ENCODE results near the gene LYSMD2. TPM values are rescaled to one million over a fixed set of nuclear protein-coding genes. Genes with fewer than 3 reads are reported as not detected.

LYSMD2 gene
- total and polyA plus RNA-seq, 3 experiments from 2014 or later = 25.1 to 70.5 (median 25.1) TPM

DNA sequence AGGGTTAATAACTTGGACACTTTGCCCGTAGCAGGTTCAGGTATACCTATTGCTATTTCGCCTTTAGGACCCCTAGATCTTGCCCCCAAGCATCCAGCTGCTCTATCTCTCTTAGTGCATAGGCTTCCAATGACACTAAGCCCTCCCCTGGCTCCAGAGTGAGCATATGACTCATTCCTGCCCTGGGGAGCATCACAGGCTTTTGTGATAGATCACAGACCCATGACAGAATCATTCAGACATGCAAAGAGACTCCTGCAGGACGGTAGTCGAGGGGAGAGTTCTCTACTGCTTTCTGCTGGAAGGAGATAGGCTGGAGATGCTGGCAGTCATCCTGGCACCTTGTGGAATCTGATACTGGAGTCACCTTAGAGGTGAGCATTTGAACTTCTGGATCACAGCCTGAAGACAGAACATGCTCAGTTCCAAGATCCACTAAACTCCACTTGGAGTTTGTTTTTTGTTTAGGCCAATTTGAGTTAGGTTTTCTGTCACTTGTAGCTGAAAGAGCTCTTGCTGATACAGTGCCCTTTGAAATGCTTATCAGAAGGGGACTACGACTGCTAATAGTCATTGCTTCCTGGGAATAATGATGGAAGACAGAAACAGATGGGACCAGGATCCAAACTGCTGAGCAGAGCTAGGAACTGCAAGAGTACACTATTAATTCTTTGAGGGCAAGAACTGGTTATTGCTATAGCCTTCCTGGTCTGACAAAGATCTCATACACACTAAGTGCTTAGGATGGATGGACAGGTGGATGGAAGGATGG lies 11.0 kb downstream of the LYSMD2 start:
- H3K4me1 ChIP-seq (ENCODE audit: insufficient read depth, low read length) = peaks cover 59% of the 10 kb centered on the region
- H3K4me3 ChIP-seq (ENCODE audit: low read length) = no peak overlapping the region
- peaks cover 0 to 2% of the 10 kb centered on the region in 2 donors for H3K27me3 Mint-ChIP-seq
- no peak overlapping the region for H3K27ac ChIP-seq (ENCODE audit: low read depth, low read length)
- ChIA-PET CTCF (interaction anchor here (1.2 to 2.0 kb wide), 4 partner anchors 8 to 50 kb away, joined by 3 to 6 read pairs (median 4); no protein-coding TSS in a partner anchor), POLR2A (no interaction called here)
- no peaks in the 10 kb centered on the region for H3K27me3 ChIP-seq (ENCODE audit: insufficient read depth, low read length, poor library complexity, severe bottlenecking)
- peaks cover 0 to 41% (median 9%) of the 10 kb centered on the region in 3 donors for H3K36me3 Mint-ChIP-seq
- H3K4me1 Mint-ChIP-seq = peaks cover 70 to 85% (median 83%) of the 10 kb centered on the region in 3 donors
- no peaks in the 10 kb centered on the region for H3K36me3 ChIP-seq (ENCODE audit: insufficient read depth, low read length)
- DNase-seq = peak in 1 of 5 donors; percentile 54
- peak overlapping the region in 3 of 7 donors; percentile 22 to 49 (median 45) for H3K4me3 Mint-ChIP-seq
- peak overlapping the region; percentile 49 to 89 (median 82) for H3K27ac Mint-ChIP-seq
- no peaks in the 10 kb centered on the region for H3K9me3 Mint-ChIP-seq
- H3K9me3 ChIP-seq (ENCODE audit: low read length) = no peaks in the 10 kb centered on the region

- peaks cover 41% of the 10 kb centered on the region for H3K4me1 ChIP-seq (ENCODE audit: insufficient read depth, low read length)
- Mint-ChIP-seq H3K4me1 (peaks cover 55 to 72% (median 65%) of the 10 kb centered on the region in 3 donors), H3K36me3 (peaks cover 0 to 49% (median 15%) of the 10 kb centered on the region in 3 donors), H3K9me3 (no peaks in the 10 kb centered on the region), H3K4me3 (peak overlapping the region in 6 of 7 donors; percentile 12 to 78 (median 48)), H3K27me3 (peaks cover 0 to 2% of the 10 kb centered on the region in 2 donors), H3K27ac (peak overlapping the region; percentile 17 to 97 (median 66))
- DNase-seq = no peak
- no peak overlapping the region for H3K4me3 ChIP-seq (ENCODE audit: low read length)
- ChIA-PET POLR2A (no interaction called here), CTCF (interaction anchor here (1.3 to 2.0 kb wide), 2 partner anchors 12 to 52 kb away, joined by 5 to 6 read pairs; partner anchors contain the start of gene LYSMD2)
- no peaks in the 10 kb centered on the region for H3K36me3 ChIP-seq (ENCODE audit: insufficient read depth, low read length)
- no peaks in the 10 kb centered on the region for H3K27me3 ChIP-seq (ENCODE audit: insufficient read depth, low read length, poor library complexity, severe bottlenecking)
- no peaks in the 10 kb centered on the region for H3K9me3 ChIP-seq (ENCODE audit: low read length)
- no peak overlapping the region for H3K27ac ChIP-seq (ENCODE audit: low read depth, low read length)
Measured at GRCh38 chr15:51724673-51725072, 12.8 kb downstream of the LYSMD2 start.

GRCh38 chr15:51724199-51724598 lies 13.3 kb downstream of the LYSMD2 start:
- Mint-ChIP-seq H3K4me3 (peak overlapping the region in 2 of 7 donors; percentile 54 to 78), H3K9me3 (no peaks in the 10 kb centered on the region), H3K4me1 (peaks cover 53 to 70% (median 61%) of the 10 kb centered on the region in 3 donors), H3K27me3 (peaks cover 0 to 2% of the 10 kb centered on the region in 2 donors), H3K27ac (peak overlapping the region; percentile 55 to 97 (median 66)), H3K36me3 (peaks cover 0 to 49% (median 15%) of the 10 kb centered on the region in 3 donors)
- Histone ChIP-seq H3K4me1 (ENCODE audit: insufficient read depth, low read length) (peaks cover 37% of the 10 kb centered on the region), H3K27me3 (ENCODE audit: insufficient read depth, low read length, poor library complexity, severe bottlenecking) (no peaks in the 10 kb centered on the region), H3K4me3 (ENCODE audit: low read length) (no peak overlapping the region), H3K9me3 (ENCODE audit: low read length) (no peaks in the 10 kb centered on the region), H3K36me3 (ENCODE audit: insufficient read depth, low read length) (no peaks in the 10 kb centered on the region), H3K27ac (ENCODE audit: low read depth, low read length) (no peak overlapping the region)
- no peak for DNase-seq
- ChIA-PET POLR2A (no interaction called here), CTCF (interaction anchor here (1.3 kb wide), 1 partner anchor 12 kb away, joined by 5 read pairs; the partner anchor contains the start of gene LYSMD2)

DNA sequence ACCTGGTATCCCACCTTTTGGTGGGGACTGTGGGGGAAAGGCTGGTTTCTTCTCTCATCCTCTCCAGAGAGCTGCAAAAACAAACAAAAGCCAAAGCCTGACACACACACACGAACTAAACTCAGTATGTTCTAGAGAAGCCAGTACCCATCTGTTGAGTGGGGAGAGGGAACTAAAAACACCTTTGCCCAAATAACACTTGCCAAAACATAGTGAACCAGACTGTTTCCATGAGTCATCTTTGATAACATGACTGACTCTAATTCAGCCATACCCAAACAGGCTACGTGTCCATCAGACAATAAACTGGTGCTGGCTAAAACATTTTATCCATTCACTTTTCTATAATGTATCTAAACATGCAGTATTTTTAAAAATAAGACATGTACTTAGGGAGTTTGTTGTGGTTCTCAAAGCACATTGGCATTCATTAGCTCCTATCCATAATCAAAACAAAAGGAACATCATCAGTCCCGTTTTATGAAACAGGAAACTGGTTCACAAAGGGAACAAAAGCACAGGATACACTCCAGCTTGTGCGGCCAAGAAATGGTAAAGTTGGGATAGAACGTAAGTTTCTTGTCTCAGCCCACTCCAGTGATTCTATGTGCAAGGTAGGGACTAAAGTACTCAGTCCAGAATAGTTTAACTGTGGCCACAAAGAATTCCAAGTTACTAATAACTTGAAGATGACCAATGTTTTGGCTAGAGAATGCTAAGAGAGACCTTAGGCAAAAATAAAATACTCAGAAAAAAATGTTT lies 16.1 kb downstream of the LYSMD2 start:
- Mint-ChIP-seq H3K4me1 (peaks cover 33 to 51% (median 34%) of the 10 kb centered on the region in 3 donors), H3K27ac (peak overlapping the region in 2 of 8 donors; percentile 77 to 81), H3K4me3 (no peak overlapping the region), H3K27me3 (peaks cover 0 to 2% of the 10 kb centered on the region in 2 donors), H3K9me3 (no peaks in the 10 kb centered on the region), H3K36me3 (peaks cover 0 to 41% (median 15%) of the 10 kb centered on the region in 3 donors)
- H3K9me3 ChIP-seq (ENCODE audit: low read length) = no peaks in the 10 kb centered on the region
- POLR2A ChIA-PET = interaction anchor here (0.6 kb wide), 1 partner anchor 38 kb away, joined by 3 read pairs; no protein-coding TSS in a partner anchor
- H3K4me3 ChIP-seq (ENCODE audit: low read length) = no peak overlapping the region
- H3K36me3 ChIP-seq (ENCODE audit: insufficient read depth, low read length) = no peaks in the 10 kb centered on the region
- no peak overlapping the region for H3K27ac ChIP-seq (ENCODE audit: low read depth, low read length)
- no peaks in the 10 kb centered on the region for H3K27me3 ChIP-seq (ENCODE audit: insufficient read depth, low read length, poor library complexity, severe bottlenecking)
- CTCF ChIA-PET = no interaction called here
- H3K4me1 ChIP-seq (ENCODE audit: insufficient read depth, low read length) = peaks cover 17% of the 10 kb centered on the region
- no peak for DNase-seq

GRCh38 chr15:51720201-51720995 lies 17.1 kb downstream of the LYSMD2 start:
- Histone ChIP-seq H3K36me3 (ENCODE audit: insufficient read depth, low read length) (no peaks in the 10 kb centered on the region), H3K4me3 (ENCODE audit: low read length) (no peak overlapping the region), H3K9me3 (ENCODE audit: low read length) (no peaks in the 10 kb centered on the region), H3K4me1 (ENCODE audit: insufficient read depth, low read length) (peaks cover 12% of the 10 kb centered on the region), H3K27me3 (ENCODE audit: insufficient read depth, low read length, poor library complexity, severe bottlenecking) (no peaks in the 10 kb centered on the region), H3K27ac (ENCODE audit: low read depth, low read length) (no peak overlapping the region)
- peaks cover 0 to 2% of the 10 kb centered on the region in 2 donors for H3K27me3 Mint-ChIP-seq
- DNase-seq = no peak
- H3K4me3 Mint-ChIP-seq = no peak overlapping the region
- H3K36me3 Mint-ChIP-seq = peaks cover 0 to 38% (median 15%) of the 10 kb centered on the region in 3 donors
- no peaks in the 10 kb centered on the region for H3K9me3 Mint-ChIP-seq
- ChIA-PET POLR2A (no interaction called here), CTCF (interaction anchor here (1.0 kb wide), 1 partner anchor 57 kb away, joined by 3 read pairs; no protein-coding TSS in a partner anchor)
- peaks cover 24 to 41% (median 25%) of the 10 kb centered on the region in 3 donors for H3K4me1 Mint-ChIP-seq
- peak overlapping the region in 4 of 8 donors; percentile 54 to 83 (median 60) for H3K27ac Mint-ChIP-seq

DNA sequence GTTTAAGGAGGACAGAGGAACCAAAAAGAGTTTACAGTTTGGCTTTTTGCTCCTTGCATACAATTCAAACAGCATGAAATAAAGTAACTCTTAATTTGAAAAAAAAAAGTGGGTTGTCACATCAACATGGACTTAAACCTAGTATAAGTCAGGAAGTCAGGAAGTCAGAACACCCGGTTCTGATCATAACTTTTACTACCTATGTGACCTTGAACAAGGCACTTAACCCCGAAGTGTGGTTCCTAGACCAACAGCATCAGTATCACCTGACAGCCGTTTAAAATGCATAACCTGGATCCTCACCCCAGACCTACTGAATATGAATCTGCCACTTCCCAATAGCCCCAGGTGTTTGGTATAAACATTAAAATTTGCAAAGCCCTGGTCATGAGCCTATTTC lies 18.7 kb downstream of the LYSMD2 start:
- Histone ChIP-seq H3K27ac (ENCODE audit: low read depth, low read length) (no peak overlapping the region), H3K4me1 (ENCODE audit: insufficient read depth, low read length) (no peaks in the 10 kb centered on the region), H3K9me3 (ENCODE audit: low read length) (no peaks in the 10 kb centered on the region), H3K36me3 (ENCODE audit: insufficient read depth, low read length) (no peaks in the 10 kb centered on the region), H3K27me3 (ENCODE audit: insufficient read depth, low read length, poor library complexity, severe bottlenecking) (no peaks in the 10 kb centered on the region), H3K4me3 (ENCODE audit: low read length) (no peak overlapping the region)
- H3K9me3 Mint-ChIP-seq = no peaks in the 10 kb centered on the region
- CTCF ChIA-PET = no interaction called here
- peaks cover 7 to 25% (median 11%) of the 10 kb centered on the region in 3 donors for H3K4me1 Mint-ChIP-seq
- DNase-seq = no peak
- H3K27me3 Mint-ChIP-seq = no peaks in the 10 kb centered on the region
- peaks cover 0 to 26% (median 14%) of the 10 kb centered on the region in 3 donors for H3K36me3 Mint-ChIP-seq
- no peak overlapping the region for H3K4me3 Mint-ChIP-seq
- peak overlapping the region in 1 of 8 donors; percentile 82 for H3K27ac Mint-ChIP-seq
- POLR2A ChIA-PET = no interaction called here

- Mint-ChIP-seq H3K9me3 (no peaks in the 10 kb centered on the region), H3K27ac (peak overlapping the region in 5 of 8 donors; percentile 24 to 91 (median 84)), H3K36me3 (peaks cover 0 to 23% (median 15%) of the 10 kb centered on the region in 3 donors), H3K4me1 (peaks cover 7 to 21% (median 8%) of the 10 kb centered on the region in 3 donors), H3K27me3 (no peaks in the 10 kb centered on the region), H3K4me3 (no peak overlapping the region)
- Histone ChIP-seq H3K9me3 (ENCODE audit: low read length) (no peaks in the 10 kb centered on the region), H3K4me3 (ENCODE audit: low read length) (no peak overlapping the region), H3K27ac (ENCODE audit: low read depth, low read length) (no peak overlapping the region), H3K36me3 (ENCODE audit: insufficient read depth, low read length) (no peaks in the 10 kb centered on the region), H3K27me3 (ENCODE audit: insufficient read depth, low read length, poor library complexity, severe bottlenecking) (no peaks in the 10 kb centered on the region), H3K4me1 (ENCODE audit: insufficient read depth, low read length) (no peaks in the 10 kb centered on the region)
- ChIA-PET POLR2A (no interaction called here), CTCF (interaction anchor here (1.4 kb wide), 1 partner anchor 58 kb away, joined by 3 read pairs; no protein-coding TSS in a partner anchor)
- DNase-seq = no peak
Measured at GRCh38 chr15:51718219-51718618, 19.2 kb downstream of the LYSMD2 start.
